GM12878 (cell line): Measurements from ENCODE around the gene NIN. TPM values are rescaled to one million over a fixed set of nuclear protein-coding genes. Genes with fewer than 3 reads are reported as not detected.

Experiments used
- ATAC-seq: fragments of 200-7000 bp; cut with Tn5 transposase; 3 replicates; pipeline ENCODE4 v1.9.1; 2020; ENCODE audit warnings: mild to moderate bottlenecking, moderate library complexity
- BruUV-seq: library from RNA; stranded (reverse); fragments of 400-500 nt; replicated peaks from 2 replicates; lab custom pipeline; 2021; lab: Mats Ljungman, UMichigan
- CTCF ChIA-PET: fragments of 300-600 bp; sonication (Branson Sonifier 250); formaldehyde crosslinking; extraction: SDS; loops from one replicate; lab custom pipeline; 2021; ENCODE audit warnings: inconsistent platforms; lab: Yijun Ruan, JAX
- POLR2A ChIA-PET: fragments of 350-600 bp; formaldehyde crosslinking; extraction: SDS; loops from one replicate; lab custom pipeline; 2021; ENCODE audit warnings: inconsistent platforms; lab: Charles Lee
- RAD21 ChIA-PET: fragments of 300-600 bp; sonication (Branson Sonifier 250); formaldehyde crosslinking; loops from one replicate; lab custom pipeline; 2023; ENCODE audit warnings: antibody characterized with exemption; ENCODE audit not compliant: unreplicated experiment; lab: Charles Lee
- SMC1A ChIA-PET: fragments of 300-600 bp; sonication (Branson Sonifier 250); formaldehyde crosslinking; loops from one replicate; lab custom pipeline; 2023; ENCODE audit not compliant: unreplicated experiment, uncharacterized antibody; lab: Charles Lee
- DNase-seq: peaks from one replicate; pipeline ENCODE4 v3.0.0-alpha.2; 2011; ENCODE audit warnings: low read depth, low spot score
- FAIRE-seq: peaks from 3 replicates; lab custom pipeline; 2011; peaks lifted over from hg19 to GRCh38; lab: Jason Lieb, UNC
- H2AFZ ChIP-seq: 2 replicates; pipeline ENCODE4 v1.6.0; 2011; ENCODE audit warnings: low read depth, low read length, control low read depth; ENCODE audit not compliant: control insufficient read depth
- H3K27ac ChIP-seq: 2 replicates; pipeline ENCODE4 v1.5.1; 2011; ENCODE audit warnings: control low read depth; ENCODE audit not compliant: control insufficient read depth, insufficient read depth
- H3K27me3 ChIP-seq, 2 experiments: replicated peaks in 1 of 2; 2 replicates each; pipeline versions ENCODE4 v1.6.0 to v1.6.1; 2011; ENCODE audit warnings: low read length in 1 of 2; ENCODE audit not compliant: control insufficient read depth in 2 of 2, insufficient read depth in 2 of 2
- H3K36me3 ChIP-seq, 2 experiments: 2 replicates each; pipeline ENCODE4 v1.5.1; 2011; ENCODE audit warnings: low read length in 1 of 2; ENCODE audit not compliant: control insufficient read depth in 2 of 2, insufficient read depth in 2 of 2
- H3K4me1 ChIP-seq: 2 replicates; pipeline ENCODE4 v1.6.1; 2011; ENCODE audit warnings: mild to moderate bottlenecking, low read length, moderate library complexity, mixed read lengths; ENCODE audit not compliant: control insufficient read depth, insufficient read depth
- H3K4me2 ChIP-seq: 2 replicates; pipeline ENCODE4 v1.6.0; 2011; ENCODE audit warnings: control low read depth; ENCODE audit not compliant: control insufficient read depth, insufficient read depth
- H3K4me3 ChIP-seq: fragments of 200-600 bp; sonication (generic); 2 replicates; pipeline ENCODE4 v1.5.1; 2016
- H3K79me2 ChIP-seq: 2 replicates; pipeline ENCODE4 v1.6.0; 2011; ENCODE audit warnings: low read length; ENCODE audit not compliant: control insufficient read depth, insufficient read depth
- H3K9ac ChIP-seq: 2 replicates; pipeline ENCODE4 v1.8.0; 2011; ENCODE audit warnings: low read length, control low read depth, mixed read lengths; ENCODE audit not compliant: control insufficient read depth, insufficient read depth
- H3K9me3 ChIP-seq: replicated peaks from 3 replicates; pipeline ENCODE4 v1.5.1; 2011; ENCODE audit warnings: mild to moderate bottlenecking, low read length; ENCODE audit not compliant: control insufficient read depth, insufficient read depth
- H4K20me1 ChIP-seq: 2 replicates; pipeline ENCODE4 v1.6.0; 2011; ENCODE audit not compliant: control insufficient read depth, insufficient read depth
- NFIC ChIP-seq: IDR thresholded peaks from 2 replicates; pipeline ENCODE4 v1.6.1; 2012; ENCODE audit warnings: low read depth, mild to moderate bottlenecking, inconsistent platforms, low read length, moderate library complexity
- ZBTB4 ChIP-seq: fragments of 450-650 bp; formaldehyde crosslinking; IDR thresholded peaks from 2 replicates; pipeline ENCODE4 v1.4.0; 2022; ENCODE audit warnings: mild to moderate bottlenecking, moderate library complexity
- WGBS: methylation state at CpG from one replicate; pipeline ENCODE4 v1.1.6; 2016; ENCODE audit warnings: low lambda C conversion rate; ENCODE audit not compliant: insufficient replicate concordance, insufficient coverage; ENCODE audit errors: missing lambda C conversion rate; 5-methylcytosine and 5-hydroxymethylcytosine counted together
- in situ Hi-C: fragments of 300-500 bp; cut with MboI; formaldehyde crosslinking; loops from 9 replicates; pipeline ENCODE4 v1.14.3; 2018; ENCODE audit warnings: mixed read lengths
- intact Hi-C: fragments of 100-400 bp; cut with micrococcal nuclease; formaldehyde crosslinking; loops from one replicate; pipeline ENCODE4 v1.14.2; 2022; ENCODE audit not compliant: unreplicated experiment
- polyA plus RNA-seq, 11 experiments: library from polyadenylated mRNA; depleted of rRNA in 4 of 11; unstranded in 6 of 11; stranded (reverse) in 5 of 11; fragments of >200 nt; fragmentation: Nextera tagmentation in 4 of 11; fragmentation: Illumina TruSeq in 1 of 11; extraction: Ambion mirVana in 4 of 11; extraction: Trizol in 1 of 11; gene quantifications; 1 replicate in 1 of 11; 2 replicates in 10 of 11; pipeline versions ENCODE4 v1.2.1 to v1.2.3, GENCODE V29; 2011 to 2016; ENCODE audit warnings: inconsistent platforms in 2 of 11, missing spikeins in 2 of 11, low read depth in 1 of 11
- total RNA-seq, 4 experiments: library from RNA; depleted of rRNA in 3 of 4; stranded (reverse); fragments of >200 nt in 3 of 4; fragmentation: Illumina TruSeq in 1 of 4; extraction: Trizol in 1 of 4; gene quantifications; 2 replicates each; pipeline versions ENCODE4 v1.2.1 to v1.2.3, GENCODE V29; 2013 to 2021

The NIN gene
- total and polyA plus RNA-seq, 10 of the 15 experiments (the other 5 are each of a cell fraction or from before 2014, with no cell fraction given): 16.2 to 135 (median 70.3) TPM

- no peak overlapping the region for H2AFZ ChIP-seq
- POLR2A ChIA-PET: no interaction called here
- DNase-seq (no peak), FAIRE-seq (no peak), ATAC-seq (no peak)
- SMC1A ChIA-PET: interaction anchor here (1.0 kb wide), 1 partner anchor 10 kb away, joined by 4 read pairs; no protein-coding TSS in a partner anchor
- H4K20me1 ChIP-seq: no peaks in the 10 kb centered on the region
- H3K79me2 ChIP-seq: no peaks in the 10 kb centered on the region
- no peak overlapping the region for H3K4me3 ChIP-seq
- H3K4me1 ChIP-seq: no peaks in the 10 kb centered on the region
- CTCF ChIA-PET: interaction anchor here (1.1 to 2.7 kb wide), 2 partner anchors 9 to 85 kb away, joined by 3 to 10 read pairs; no protein-coding TSS in a partner anchor
- in situ Hi-C loops: no loop called here
- BruUV-seq: no TSS peak
- no peak overlapping the region for H3K27ac ChIP-seq
- no peaks in the 10 kb centered on the region for H3K9me3 ChIP-seq
- TF ChIP-seq NFIC (no peak), ZBTB4 (no peak)
- intact Hi-C loops: no loop called here
- no peak overlapping the region for H3K4me2 ChIP-seq
- no peaks in the 10 kb centered on the region for H3K36me3 ChIP-seq
- 89% methylated on average over 22 of the region's 22 CpGs for WGBS
- RAD21 ChIA-PET: no interaction called here
- H3K9ac ChIP-seq: no peak overlapping the region
- H3K27me3 ChIP-seq: no peaks in the 10 kb centered on the region
These were observed 125.9 kb downstream of the NIN start for GRCh38 chr14:50705026-50705593.
